Ishikawa (cell line): Measurements from ENCODE around the gene LPP.

Experiments used
- CEBPB ChIP-seq: IDR thresholded peaks from 2 replicates; pipeline ENCODE4 v1.6.1; 2012
- CREB1 ChIP-seq: IDR thresholded peaks from 2 replicates; pipeline ENCODE4 v1.6.1; 2012; ENCODE audit warnings: low read depth
- EGR1 ChIP-seq: IDR thresholded peaks from 2 replicates; pipeline ENCODE4 v1.6.1; 2012
- EP300 ChIP-seq: IDR thresholded peaks from 2 replicates; pipeline ENCODE4 v1.6.1; 2012; ENCODE audit warnings: borderline replicate concordance
- FOXM1 ChIP-seq: IDR thresholded peaks from 2 replicates; pipeline ENCODE4 v1.6.1; 2012; ENCODE audit warnings: low read depth, borderline replicate concordance
- NFIC ChIP-seq: IDR thresholded peaks from 2 replicates; pipeline ENCODE4 v1.6.1; 2012
- RAD21 ChIP-seq: IDR thresholded peaks from 2 replicates; pipeline ENCODE4 v1.6.1; 2012; ENCODE audit warnings: low read depth
- REST ChIP-seq: IDR thresholded peaks from 2 replicates; pipeline ENCODE4 v1.6.1; 2012; ENCODE audit warnings: low read depth, mild to moderate bottlenecking
- TAF1 ChIP-seq: IDR thresholded peaks from 2 replicates; pipeline ENCODE4 v1.6.1; 2012; ENCODE audit warnings: low read depth, mild to moderate bottlenecking
- TCF12 ChIP-seq: IDR thresholded peaks from 2 replicates; pipeline ENCODE4 v1.6.1; 2012; ENCODE audit warnings: low read depth
- TEAD4 ChIP-seq: IDR thresholded peaks from 2 replicates; pipeline ENCODE4 v1.6.1; 2012
- YY1 ChIP-seq: IDR thresholded peaks from 2 replicates; pipeline ENCODE4 v1.6.1; 2012; ENCODE audit warnings: low read depth
- ZBTB7A ChIP-seq: IDR thresholded peaks from 2 replicates; pipeline ENCODE4 v1.6.1; 2012; ENCODE audit warnings: low read depth
- TF ChIP-seq, protein P1 (sequence below): IDR thresholded peaks from 2 replicates; pipeline ENCODE4 v1.6.1; 2012
- TF ChIP-seq, protein P2 (sequence below): IDR thresholded peaks from 2 replicates; pipeline ENCODE4 v1.6.1; 2012

Gene LPP

DNA sequence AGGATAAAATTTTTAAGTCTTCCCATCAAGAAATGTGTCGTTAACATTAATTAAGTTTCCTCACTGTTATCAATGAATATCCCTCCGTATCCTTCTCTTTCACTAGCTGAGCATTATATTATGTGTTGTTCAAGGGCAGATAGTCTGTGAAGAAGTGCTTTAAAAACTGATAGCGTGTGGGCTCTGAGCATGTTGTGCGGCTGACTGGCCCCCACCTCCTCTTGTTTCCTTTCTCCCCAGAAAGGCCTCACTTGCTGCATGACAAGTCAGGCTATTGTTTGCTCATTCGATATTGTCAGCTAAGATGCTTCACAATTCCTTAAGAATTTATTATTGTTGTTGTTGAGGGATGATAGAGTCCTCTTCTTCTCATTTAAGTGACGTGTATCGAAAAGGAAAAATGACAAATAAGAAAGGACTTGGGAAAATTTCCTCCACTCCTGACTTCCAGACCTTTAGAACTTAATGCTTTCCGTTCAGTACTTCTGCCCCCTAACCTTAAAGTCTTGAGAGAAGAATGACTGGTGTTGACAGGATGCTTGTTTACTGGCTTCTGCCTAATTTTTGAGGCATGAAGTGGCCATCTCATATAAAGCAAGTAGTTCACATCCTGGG lies 298.3 kb downstream of the LPP start:
- TF ChIP-seq CREB1 (no peak), EP300 (no peak), TAF1 (no peak), FOXM1 (no peak)
- TF ChIP-seq, protein P1, sequence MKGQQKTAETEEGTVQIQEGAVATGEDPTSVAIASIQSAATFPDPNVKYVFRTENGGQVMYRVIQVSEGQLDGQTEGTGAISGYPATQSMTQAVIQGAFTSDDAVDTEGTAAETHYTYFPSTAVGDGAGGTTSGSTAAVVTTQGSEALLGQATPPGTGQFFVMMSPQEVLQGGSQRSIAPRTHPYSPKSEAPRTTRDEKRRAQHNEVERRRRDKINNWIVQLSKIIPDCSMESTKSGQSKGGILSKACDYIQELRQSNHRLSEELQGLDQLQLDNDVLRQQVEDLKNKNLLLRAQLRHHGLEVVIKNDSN, result no peak

- TF ChIP-seq REST, result no peak
- TF ChIP-seq TAF1, result no peak
- TF ChIP-seq YY1, result no peak
- TF ChIP-seq TCF12, result no peak
- TF ChIP-seq, protein P2, sequence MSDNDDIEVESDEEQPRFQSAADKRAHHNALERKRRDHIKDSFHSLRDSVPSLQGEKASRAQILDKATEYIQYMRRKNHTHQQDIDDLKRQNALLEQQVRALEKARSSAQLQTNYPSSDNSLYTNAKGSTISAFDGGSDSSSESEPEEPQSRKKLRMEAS, result no peak
- TF ChIP-seq FOXM1, result no peak
- no peak for TF ChIP-seq TEAD4
- TF ChIP-seq NFIC, result no peak
- TF ChIP-seq CREB1, result no peak
- TF ChIP-seq, protein P1, result no peak
- no peak for TF ChIP-seq EGR1
- TF ChIP-seq RAD21, result no peak
- no peak for TF ChIP-seq EP300
These were observed 299.8 kb downstream of the LPP start for GRCh38 chr3:188453431-188454384.

GRCh38 chr3:188455748-188456147 lies 301.8 kb downstream of the LPP start:
- TF ChIP-seq ZBTB7A, result no peak
- TF ChIP-seq REST, result no peak
- no peak for TF ChIP-seq TCF12
- TF ChIP-seq EGR1, result no peak
- TF ChIP-seq EP300, result no peak
- no peak for TF ChIP-seq CREB1
- no peak for TF ChIP-seq NFIC
- no peak for TF ChIP-seq RAD21
- TF ChIP-seq, protein P2, result no peak
- TF ChIP-seq TAF1, result no peak
- TF ChIP-seq CEBPB, result no peak
- no peak for TF ChIP-seq YY1
- no peak for TF ChIP-seq TEAD4
- TF ChIP-seq, protein P1, result no peak
- TF ChIP-seq FOXM1, result no peak

DNA sequence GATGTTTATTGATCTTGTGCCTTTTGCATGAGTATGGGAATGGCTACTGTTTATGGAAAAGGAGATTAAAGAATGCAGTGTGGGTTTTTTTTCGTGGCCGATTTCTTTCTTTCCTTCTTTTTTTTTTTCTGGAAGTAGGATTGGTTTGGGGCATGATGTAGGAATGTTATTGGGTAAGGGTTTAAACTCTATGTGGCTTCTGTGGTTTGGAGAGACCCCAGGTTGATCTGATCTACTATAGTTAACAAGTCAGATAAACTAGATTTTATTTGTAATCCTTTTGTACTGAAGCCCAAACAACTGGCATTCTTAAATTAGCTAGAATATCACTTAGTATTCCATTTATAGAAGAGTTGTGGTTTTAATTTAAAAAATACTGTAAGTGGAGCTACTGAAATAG lies 304.8 kb downstream of the LPP start:
- TF ChIP-seq YY1 (no peak), RAD21 (no peak), EGR1 (no peak), TAF1 (no peak), NFIC (no peak), FOXM1 (no peak), CEBPB (no peak), EP300 (no peak), TCF12 (no peak), REST (no peak)
